GM21423 (cell line): ENCODE data around the gene DUSP15.
"Not testable (repeated sequence)": the region's sequence is repeated elsewhere in the genome, so short reads cannot be mapped to it uniquely, and the experiment has no call there.

ENCODE experiments used
- ATAC-seq: cut with Tn5 transposase; IDR thresholded peaks from one replicate; pipeline ENCODE4 v1.9.1; 2021; ENCODE audit warnings: mild to moderate bottlenecking, moderate library complexity; ENCODE audit not compliant: unreplicated experiment

DUSP15 gene, protein sequence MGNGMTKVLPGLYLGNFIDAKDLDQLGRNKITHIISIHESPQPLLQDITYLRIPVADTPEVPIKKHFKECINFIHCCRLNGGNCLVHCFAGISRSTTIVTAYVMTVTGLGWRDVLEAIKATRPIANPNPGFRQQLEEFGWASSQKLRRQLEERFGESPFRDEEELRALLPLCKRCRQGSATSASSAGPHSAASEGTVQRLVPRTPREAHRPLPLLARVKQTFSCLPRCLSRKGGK

DNA sequence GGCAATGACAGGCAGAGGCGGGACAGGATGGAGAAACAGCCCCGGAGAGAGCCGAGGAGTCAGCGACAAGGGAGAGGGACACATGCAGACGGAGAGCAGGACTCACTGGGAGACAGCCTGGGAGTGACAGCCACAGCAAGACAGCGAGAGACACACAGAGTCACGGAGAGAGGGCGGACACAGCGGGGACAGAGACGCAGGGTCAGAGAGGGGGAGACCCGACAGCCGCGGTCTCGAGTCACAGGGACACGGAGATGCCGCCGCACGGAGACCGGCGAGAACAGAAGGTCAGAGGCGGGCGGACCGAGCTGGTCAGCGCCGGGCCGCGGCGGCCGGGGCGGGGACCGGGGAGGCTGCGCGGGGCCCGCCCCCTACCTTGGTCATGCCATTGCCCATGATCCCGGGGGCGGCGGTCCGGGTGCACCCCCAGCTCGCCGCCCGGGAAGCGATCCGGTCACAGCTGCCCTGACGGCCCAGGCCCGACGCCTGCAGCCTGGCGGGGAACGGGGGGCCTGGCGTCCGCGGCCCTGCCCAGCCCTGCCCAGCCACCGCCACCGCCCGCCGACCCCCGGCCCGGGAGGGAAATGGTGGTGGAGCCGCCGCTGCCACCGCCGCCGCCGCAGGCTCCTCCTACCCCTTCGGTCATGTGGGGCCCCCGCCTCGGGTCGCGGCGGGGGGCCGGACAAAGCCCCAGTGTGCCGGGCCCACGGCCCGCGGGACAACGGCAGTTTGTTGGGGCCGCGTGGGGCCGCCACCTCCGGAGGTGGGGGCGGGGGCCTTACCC is at the start of gene DUSP15, which contains the start of gene TTLL9:
TSS of gene DUSP15 (minus strand) at position 586 of the 784 bp plus-strand sequence. CDS start at position 396, 190 bp downstream.
TSS of gene TTLL9 (plus strand) at position 693 of the 784 bp plus-strand sequence. CDS start 493 bp downstream, outside the sequence.
- no peak for ATAC-seq

DNA sequence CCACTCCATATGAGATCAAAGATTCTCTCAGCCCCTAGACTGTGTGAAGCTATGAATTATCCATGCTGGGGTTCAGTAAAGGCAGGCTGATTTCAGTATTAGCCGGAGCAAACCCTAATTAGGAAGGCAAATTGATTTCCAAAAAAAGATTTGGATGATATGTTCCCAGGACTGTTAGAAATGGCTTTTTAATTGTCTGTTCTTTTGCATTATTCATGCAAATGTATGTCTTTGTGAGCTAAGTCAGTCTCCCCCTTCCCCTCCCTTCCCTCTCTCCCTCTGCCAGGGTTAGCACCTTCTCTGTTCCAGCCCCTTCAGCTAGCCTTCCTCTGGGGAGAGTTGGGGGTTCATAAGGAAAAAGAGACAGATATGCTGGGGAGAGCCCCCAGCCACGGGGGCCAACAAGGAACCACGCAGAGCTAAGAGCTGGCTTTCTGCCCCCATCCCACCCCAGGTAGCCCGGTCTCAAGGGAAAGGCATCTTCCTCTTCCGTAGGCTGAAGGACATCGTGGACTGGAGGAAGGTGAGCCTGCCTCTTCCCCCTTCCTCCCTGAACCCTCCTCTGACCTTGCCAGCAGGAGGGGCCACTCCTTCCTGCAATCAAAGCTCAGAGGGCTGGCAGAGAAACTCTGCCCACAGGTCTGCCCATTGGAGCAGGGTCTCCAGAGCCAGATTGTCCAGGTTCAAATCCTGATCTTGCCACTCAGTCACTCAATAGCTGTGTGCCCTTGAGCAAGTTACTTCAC is 49.3 kb upstream of the DUSP15 start:
- ATAC-seq, result no peak

DNA sequence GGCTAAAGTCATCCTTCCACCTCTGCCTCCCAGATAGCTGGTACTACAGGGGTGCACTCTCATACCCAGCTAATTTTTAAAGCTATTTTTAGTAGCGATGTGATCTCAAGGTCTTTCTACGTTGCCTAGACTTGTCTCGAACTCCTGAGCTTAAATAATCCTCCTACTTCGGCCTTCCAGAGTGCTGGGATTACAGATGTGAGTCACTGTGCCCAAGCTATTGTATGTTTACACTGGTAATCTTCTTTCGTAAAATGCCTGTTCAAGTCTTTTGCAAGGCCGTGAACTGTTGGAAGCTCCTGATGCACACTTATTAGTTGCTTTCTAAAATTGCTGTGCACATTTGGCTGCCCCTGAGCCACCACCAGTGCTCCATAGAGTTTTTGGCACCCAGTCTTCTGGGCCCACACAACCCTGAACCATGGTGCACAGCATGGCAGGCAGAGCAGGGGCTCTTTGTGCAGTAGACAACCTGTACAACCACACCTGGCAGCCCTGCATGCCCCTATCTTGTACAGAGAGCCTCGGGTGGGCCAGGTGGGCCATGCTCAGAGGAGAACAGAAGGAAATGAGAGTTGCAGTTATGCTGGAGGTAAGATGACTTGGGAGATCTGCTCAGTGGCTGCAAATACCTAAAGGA is 48.3 kb upstream of the DUSP15 start:
- ATAC-seq, result no peak

DNA sequence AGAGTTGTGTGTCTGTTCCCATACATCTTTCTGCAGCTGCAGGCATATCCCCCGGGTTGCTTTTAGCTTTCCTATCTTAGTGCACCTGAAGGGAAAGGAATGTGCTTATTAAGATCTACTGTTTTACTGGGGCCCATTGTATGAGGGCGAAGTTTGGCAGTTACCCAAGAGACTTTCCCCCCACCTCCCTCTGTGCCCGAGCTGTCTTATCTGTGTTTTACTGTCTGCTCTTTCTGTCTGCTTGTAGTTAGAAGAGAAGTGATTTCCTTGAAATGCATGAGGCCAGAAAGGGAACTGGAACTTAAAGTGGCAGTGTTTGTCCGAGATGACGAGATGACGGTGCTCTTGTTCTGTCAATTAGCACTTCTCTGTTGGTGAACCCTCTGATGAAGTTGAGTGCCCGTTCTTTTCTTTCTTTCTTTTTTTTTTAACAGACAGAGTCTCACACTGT is 47.7 kb upstream of the DUSP15 start:
- ATAC-seq, result not testable (repeated sequence)

DNA sequence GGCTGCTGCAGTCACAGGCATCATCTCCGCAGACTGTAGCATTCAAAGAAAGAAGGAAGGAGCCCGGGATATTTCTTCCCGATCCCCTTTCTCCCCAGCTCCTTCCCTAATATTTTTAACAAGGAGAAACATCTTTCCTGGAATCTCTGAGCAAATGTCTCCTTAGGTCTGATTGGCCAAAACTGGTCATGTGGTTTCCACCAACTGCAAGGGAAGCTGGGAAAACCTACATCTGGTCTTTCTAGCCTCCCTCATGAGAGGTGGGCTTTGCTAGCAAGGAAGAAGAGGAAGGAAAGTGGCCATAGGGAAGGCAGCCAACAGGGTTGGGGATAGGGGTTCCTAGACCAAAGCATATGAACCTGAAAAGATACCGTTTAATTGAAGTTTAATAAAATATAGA is 46.4 kb upstream of the DUSP15 start:
- ATAC-seq, result no peak

DNA sequence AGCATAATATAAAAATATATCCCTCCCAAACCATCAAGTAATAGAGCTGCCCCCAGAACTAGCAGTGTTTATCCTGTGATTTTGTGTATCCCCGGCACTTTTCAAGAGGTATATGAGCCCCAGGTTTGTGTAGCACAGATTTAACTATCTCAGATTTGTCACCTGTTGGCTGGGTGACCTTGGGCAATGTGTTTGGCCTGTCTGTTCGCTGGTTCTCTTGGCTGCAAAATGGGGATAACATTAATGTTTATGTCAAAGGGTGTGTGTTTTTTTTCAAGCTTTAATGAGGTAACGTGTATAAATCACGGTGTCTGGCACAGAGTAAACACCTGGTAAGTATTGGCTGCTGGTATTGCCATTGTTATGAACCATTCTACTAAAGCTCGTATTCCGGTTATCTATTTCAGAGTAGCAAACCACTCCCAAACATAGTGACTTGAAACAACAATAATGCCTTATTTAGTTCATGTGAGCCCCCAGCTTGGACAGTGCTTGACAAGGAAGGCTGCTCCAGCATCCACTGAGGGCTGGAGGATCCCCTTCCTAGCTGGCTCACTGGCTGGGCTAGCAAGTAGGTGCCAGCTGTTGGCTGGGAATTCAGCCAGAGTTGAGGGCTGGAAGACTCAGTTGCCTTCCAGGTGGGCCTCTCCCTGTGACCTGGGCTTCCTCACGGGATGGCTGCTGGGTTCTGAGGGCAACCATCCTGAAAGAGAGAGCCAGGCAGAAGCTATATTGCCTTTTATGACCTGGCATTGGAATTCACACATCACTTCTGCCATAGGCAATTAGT is 45.4 kb upstream of the DUSP15 start:
- ATAC-seq, result no peak

DNA sequence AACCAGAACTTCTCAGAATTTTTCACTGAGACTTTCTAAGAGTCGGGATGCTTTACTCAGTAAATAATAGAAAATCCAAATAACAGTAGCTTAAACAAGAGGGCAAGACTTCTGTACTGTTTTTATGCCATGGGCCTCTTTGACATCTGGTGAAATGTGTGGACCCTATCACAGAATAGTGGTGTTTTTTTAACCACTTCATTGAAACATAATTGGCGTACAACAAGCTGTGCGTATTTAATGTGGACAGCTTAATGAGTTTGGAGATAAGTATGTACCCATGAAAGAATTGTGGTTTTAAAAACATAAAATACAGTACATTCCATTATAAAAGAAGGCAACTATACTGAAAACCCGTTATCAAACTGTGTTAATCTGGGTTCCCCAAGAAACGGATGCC is 43.8 kb upstream of the DUSP15 start:
- no peak for ATAC-seq

DNA sequence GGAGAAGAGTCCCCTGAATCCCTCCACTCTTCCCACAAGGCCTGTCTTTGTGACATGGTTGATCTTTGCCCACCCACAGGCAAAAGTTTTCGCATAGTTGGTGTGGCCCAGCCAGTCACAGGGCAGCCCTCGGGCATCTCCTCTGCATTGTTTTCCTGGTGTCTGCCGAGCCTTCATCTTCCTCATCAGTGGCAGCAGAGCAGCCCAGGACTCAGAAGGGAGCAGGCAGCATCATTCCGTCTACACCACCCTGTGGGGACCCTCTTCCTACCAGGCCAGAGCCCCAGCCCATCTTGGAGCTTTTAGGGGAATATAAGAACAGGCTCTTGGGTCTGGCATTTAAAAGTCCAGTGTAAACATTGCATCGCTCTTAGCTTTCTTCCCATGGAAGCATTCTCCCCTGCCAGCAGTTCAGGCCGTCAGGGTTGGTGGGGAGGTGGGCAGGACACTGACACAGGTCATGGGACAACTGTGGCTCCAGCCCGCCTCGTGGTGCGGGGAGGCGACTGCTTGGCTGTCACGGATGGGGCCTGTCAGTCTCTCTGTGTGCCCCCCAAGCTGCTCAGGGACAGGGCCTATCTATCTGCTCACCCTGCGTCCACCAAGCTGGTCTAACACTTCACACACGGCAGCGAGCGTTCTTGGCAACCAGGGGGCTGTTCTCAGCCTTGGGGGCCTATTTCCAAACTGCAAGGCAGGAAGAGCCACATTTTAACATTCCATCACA is 43.3 kb upstream of the DUSP15 start:
- no peak for ATAC-seq

DNA sequence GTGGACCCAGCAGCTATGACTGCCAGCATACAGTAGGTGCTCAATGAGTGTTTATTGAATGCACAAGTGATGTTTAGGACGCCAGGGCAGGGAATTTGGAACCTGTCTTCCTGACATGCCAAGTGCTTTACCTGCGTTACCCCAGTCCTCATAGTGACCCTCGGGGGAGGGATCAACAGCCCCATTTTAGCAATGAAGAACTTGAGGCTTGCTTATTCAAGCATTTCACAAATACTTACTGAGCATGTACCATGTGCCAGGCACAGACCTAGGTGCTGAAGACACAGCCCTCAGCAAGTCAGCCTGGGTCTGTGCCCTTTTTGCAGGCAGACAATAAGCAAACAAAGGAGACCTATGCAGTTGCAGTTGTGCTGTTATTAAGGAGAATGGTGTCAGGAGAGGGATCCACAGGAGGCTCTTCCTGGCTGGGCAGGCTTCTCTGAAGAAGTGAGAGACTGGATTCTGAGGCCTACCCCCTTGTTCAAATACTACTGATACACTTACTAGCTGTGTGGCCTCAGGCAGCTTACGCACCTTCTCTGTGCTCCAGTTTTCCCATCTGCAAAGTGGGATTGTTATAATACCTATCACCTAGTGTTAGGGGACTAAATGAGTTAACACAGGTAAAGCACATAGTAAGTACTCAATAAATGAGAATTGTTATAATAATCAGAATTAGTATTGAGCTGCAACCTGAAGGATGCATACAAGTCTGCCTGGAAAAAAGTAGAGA is 39.9 kb upstream of the DUSP15 start:
- ATAC-seq, result no peak

DNA sequence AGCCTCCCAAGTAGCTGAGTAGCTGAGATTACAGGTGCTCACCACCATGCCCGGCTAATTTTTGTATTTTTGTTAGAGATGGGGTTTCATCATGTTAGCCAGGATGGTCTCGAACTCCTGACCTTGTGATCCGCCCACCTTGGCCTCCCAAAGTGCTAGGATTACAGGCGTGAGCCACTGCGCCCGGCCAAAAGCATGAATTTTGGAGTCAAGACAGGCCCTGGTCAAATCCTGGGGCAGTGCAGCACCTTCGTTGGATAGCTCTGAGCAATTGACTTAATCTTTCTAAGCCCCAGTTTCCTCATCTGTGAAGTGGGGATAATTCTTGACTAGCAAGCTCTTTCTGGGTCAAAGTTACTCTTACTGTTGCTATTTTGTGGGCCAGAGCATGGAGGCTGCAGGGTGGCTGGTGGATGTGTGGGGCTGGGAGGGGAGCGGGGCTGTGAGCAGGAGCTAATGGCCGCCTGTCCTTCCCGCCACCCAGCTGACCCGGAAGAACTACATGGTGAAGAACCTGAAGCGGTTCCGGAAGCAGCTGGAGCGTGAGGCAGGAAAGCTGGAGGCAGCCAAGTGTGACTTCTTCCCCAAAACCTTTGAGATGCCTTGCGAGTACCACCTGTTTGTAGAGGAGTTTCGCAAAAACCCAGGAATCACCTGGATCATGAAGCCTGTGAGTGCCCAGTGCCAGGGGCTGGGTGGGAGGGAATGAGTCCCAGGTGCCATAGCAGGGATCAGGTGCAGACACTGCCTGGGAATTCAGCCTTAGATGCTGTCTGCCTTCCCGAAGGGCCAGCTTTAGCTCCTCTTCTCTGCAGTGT is 39.1 kb upstream of the DUSP15 start:
- ATAC-seq, result no peak

DNA sequence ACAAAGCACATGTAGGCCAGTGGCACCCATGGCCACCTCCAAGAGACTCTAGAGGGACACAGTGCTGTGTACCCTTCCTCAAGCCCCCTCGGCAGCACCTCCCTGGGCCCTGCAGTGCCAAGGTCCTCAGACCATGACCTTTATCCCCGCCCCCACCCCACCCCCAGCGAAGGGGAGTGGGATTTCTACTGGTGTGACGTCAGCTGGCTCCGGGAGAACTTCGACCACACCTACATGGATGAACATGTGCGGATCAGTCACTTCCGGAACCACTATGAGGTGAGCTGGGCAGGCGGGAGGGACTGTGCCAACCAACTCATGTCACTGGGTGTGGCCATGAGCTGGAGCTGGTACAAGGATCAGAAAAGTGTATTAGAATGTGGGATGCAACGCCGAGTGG is 38.1 kb upstream of the DUSP15 start:
- no peak for ATAC-seq

DNA sequence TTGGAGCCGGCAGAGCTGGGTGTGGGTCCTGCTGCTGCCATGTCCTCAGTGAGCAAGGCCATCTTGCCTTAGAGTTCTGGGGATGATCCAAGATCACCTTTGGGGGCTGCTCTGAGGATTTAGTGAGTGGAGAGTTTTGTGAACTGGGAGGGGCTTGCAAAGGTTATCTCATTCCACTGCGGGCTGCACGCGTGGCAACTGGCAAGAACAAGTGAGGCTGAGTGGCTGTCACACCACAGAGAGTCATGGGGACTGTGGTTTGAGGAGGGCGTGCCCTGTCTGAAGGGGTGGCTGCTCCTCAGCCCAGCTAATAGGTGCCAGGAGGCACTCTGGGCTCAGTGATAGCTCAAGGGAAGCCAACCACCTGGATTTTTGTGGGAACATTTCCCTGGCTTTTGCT is 37.7 kb upstream of the DUSP15 start:
- no peak for ATAC-seq

DNA sequence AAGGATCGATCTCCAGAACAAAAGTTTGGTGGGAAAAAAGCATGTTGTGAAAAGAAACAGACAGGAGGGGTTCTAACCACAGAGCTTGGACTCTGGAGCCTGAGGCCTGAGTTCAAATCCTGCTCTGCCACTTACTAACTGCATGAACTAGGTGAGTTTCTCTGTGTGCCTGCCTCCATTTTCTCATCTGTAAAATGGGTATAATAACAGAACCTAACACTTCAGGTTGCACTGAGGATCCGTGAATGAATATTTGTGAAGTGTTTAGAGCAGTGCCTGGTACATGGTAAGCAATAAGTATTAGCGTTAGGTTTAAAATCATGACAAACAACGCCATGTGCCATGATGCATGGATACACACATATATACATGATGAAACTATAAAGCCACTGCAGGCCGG is 36.7 kb upstream of the DUSP15 start:
- ATAC-seq, result no peak

DNA sequence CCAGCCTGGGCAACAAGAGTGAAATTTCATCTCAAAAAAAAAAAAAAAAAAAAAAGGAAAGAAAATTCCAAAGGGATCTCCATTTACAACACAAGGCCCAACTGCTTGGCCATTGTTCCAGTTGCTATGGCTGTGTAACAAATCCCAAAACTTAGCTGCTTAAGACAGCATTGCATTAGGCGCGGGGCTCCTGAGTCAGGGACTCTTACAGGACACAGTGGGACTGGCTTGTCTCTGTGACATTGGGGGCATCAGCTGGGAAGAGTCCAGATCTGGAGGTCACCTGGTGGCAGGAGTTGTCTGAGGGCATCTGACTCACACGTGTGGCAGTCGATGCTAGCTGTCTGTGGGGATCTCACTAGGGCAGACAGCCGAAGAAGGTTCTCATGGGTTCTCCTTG is 35.7 kb upstream of the DUSP15 start:
- ATAC-seq, result no peak

DNA sequence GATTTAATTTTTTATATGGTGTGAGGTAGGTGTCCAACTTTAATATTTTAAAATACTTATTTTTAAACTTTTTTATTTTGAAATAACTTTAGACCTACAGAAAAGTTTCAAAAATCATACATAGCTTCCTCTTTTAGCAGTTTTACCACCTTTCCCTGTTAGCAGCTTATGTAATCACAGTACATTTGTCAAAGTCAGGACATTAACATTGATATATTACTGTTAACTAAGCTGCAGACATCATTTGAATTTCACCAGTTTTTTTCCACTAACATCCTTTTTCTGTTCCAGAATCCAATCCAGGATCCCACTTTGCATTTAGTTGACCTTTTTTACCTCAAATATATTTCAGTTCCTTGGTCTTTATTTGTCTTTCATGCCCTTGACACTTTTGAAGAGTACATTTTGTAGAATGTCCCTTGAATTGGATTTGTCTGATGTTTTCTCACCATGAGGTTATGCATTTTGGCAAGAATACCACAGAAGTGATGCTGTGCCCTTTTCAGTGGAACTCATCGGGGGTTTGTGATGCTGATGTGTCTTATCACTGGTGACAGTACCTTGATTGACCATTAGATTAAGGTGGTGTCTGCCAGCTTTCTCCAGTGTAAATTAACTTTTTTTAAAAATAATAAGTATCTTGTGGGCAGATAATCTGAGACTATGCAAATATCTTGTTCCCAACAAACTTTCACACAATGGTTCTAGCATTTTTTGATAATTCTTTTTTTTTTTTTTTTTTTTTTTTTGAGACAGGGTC is 33.5 kb upstream of the DUSP15 start:
- no peak for ATAC-seq

DNA sequence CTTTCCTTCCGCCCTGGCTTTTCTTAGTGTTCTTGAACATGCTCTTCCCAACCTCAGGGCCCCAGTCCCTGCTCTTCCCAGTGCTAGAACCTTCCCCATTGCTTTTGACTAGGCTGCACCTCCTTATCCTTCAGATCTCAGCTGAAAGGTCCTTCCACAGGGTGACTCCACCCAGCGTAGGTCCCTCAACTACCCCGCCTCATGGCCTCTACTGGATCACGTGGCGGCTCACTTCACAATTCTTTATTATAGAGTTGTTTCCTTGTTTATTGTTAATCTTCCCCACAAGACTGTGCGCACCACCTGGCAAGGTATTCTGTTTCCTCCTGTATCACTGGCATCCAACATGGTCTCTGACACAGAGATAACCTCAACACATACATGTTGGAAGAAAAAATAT is 31.3 kb upstream of the DUSP15 start:
- ATAC-seq, result no peak

DNA sequence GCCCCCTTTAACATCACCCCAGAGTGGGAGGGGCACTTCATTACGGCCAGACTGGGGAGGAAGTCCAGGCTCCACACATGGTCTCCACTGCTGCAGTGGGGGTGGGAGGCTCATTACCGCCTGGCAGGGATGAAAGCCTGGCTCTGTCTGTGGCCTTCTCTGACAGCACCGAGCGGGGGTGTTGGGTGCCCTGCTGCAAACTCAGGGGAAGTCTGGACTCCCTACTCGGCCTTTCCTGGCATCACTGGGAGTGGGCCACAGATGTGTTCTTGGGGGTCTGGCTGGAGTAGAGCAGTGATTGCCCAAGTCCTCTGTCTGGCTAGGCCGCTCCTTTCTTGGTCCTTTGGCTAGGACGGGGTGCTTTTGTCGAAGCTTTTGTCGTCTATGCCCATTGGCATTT is 27.2 kb upstream of the DUSP15 start:
- ATAC-seq, result no peak
